SK-N-SH (cell line): ENCODE measurements around the gene MPZL1. TPM values are rescaled to one million over a fixed set of nuclear protein-coding genes. Genes with fewer than 3 reads are reported as not detected.

ENCODE experiments used
- CTCF ChIA-PET: fragments of 300-600, 350-600 bp; formaldehyde crosslinking; extraction: SDS; loops from one replicate; lab custom pipeline; 2021; lab: Yijun Ruan, JAX
- POLR2A ChIA-PET: fragments of 350-600 bp; sonication (Branson Sonifier 250); formaldehyde crosslinking; extraction: SDS; loops from one replicate; lab custom pipeline; 2020; ENCODE audit warnings: antibody characterized with exemption, inconsistent platforms; lab: Yijun Ruan, JAX
- DNase-seq: peaks from one replicate; pipeline ENCODE4 v3.0.0; 2012
- H2AFZ ChIP-seq: fragments of 200-600 bp; sonication (generic); 2 replicates; pipeline ENCODE4 v1.8.1; 2016; ENCODE audit warnings: antibody characterized with exemption, mild to moderate bottlenecking, low read depth
- H3F3A ChIP-seq: fragments of 200-600 bp; sonication (generic); replicated peaks from 2 replicates; pipeline ENCODE3; 2016; ENCODE audit warnings: antibody characterized with exemption, mild to moderate bottlenecking; ENCODE audit not compliant: insufficient read depth
- H3K27ac ChIP-seq, 2 experiments: fragments of 200-500 bp in 1 of 2; fragments of 200-600 bp in 1 of 2; sonication (Bioruptor generic) in 1 of 2; sonication (generic), shearing (Covaris generic) in 1 of 2; 2 replicates each; pipeline versions ENCODE4 v1.5.1 to v1.6.1; 2014 to 2016; ENCODE audit warnings: low read depth in 2 of 2, inconsistent platforms in 1 of 2, low read length in 1 of 2, mild to moderate bottlenecking in 1 of 2, mixed read lengths in 1 of 2
- H3K27me3 ChIP-seq: fragments of 200-600 bp; sonication (generic), shearing (Covaris generic); 2 replicates; pipeline ENCODE4 v1.6.1; 2016; ENCODE audit warnings: mixed run types; ENCODE audit not compliant: insufficient read depth
- H3K36me3 ChIP-seq, 2 experiments: fragments of 200-500 bp in 1 of 2; fragments of 200-600 bp in 1 of 2; sonication (Bioruptor generic) in 1 of 2; sonication (generic) in 1 of 2; replicated peaks in 1 of 2; 2 replicates each; pipeline versions ENCODE3 to v1.5.1; 2014 to 2016; ENCODE audit warnings: low read length in 1 of 2, mild to moderate bottlenecking in 1 of 2; ENCODE audit not compliant: insufficient read depth in 2 of 2, control insufficient read depth in 1 of 2
- H3K4me1 ChIP-seq, 2 experiments: fragments of 200-500 bp in 1 of 2; fragments of 200-600 bp in 1 of 2; sonication (Bioruptor generic) in 1 of 2; sonication (generic), shearing (Covaris generic) in 1 of 2; 2 replicates each; pipeline versions ENCODE4 v1.5.1 to v1.6.1; 2014 to 2016; ENCODE audit warnings: low read depth in 1 of 2, low read length in 1 of 2, mixed run types in 1 of 2; ENCODE audit not compliant: insufficient read depth in 2 of 2, control insufficient read depth in 1 of 2
- H3K4me2 ChIP-seq: fragments of 200-600 bp; sonication (generic), shearing (Covaris generic); 2 replicates; pipeline ENCODE4 v1.6.1; 2017; ENCODE audit warnings: mixed run types
- H3K4me3 ChIP-seq, 2 experiments: fragments of 200-500 bp in 1 of 2; fragments of 200-600 bp in 1 of 2; sonication (Bioruptor generic) in 1 of 2; sonication (generic), shearing (Covaris generic) in 1 of 2; 2 replicates each; pipeline versions ENCODE4 v1.5.1 to v1.8.1; 2014 to 2016; ENCODE audit warnings: low read depth in 2 of 2, inconsistent platforms in 1 of 2, low read length in 1 of 2, mild to moderate bottlenecking in 1 of 2, mixed read lengths in 1 of 2, moderate library complexity in 1 of 2
- H3K79me2 ChIP-seq: fragments of 200-600 bp; sonication (generic); 2 replicates; pipeline ENCODE4 v1.8.1; 2017; ENCODE audit warnings: mild to moderate bottlenecking; ENCODE audit not compliant: insufficient read depth
- H3K9ac ChIP-seq: fragments of 200-600 bp; sonication (generic); 2 replicates; pipeline ENCODE4 v1.6.1; 2017; ENCODE audit warnings: mixed run types
- H3K9me2 ChIP-seq: fragments of 200-600 bp; sonication (generic); 2 replicates; pipeline ENCODE4 v1.6.1; 2017; ENCODE audit warnings: mixed run types
- H3K9me3 ChIP-seq: fragments of 200-600 bp; sonication (generic); 2 replicates; pipeline ENCODE4 v1.6.1; 2017; ENCODE audit warnings: mixed run types, mild to moderate bottlenecking, moderate library complexity
- H4K20me1 ChIP-seq: fragments of 200-600 bp; sonication (generic); 2 replicates; pipeline ENCODE4 v1.6.1; 2017; ENCODE audit warnings: mild to moderate bottlenecking, mixed run types; ENCODE audit not compliant: insufficient read depth
- CHD2 ChIP-seq: fragments of 150-350 bp; IDR thresholded peaks from 2 replicates; pipeline ENCODE4 v1.6.1; 2018; ENCODE audit warnings: low read length; ENCODE audit not compliant: partially characterized antibody
- EZH2phosphoT487 ChIP-seq: fragments of 200-600 bp; sonication (generic); IDR thresholded peaks from 2 replicates; pipeline ENCODE4 v1.6.1; 2017; ENCODE audit warnings: low read depth, mixed run types, mild to moderate bottlenecking, antibody characterized with exemption, moderate library complexity, borderline replicate concordance
- FOSL2 ChIP-seq: IDR thresholded peaks from 2 replicates; pipeline ENCODE4 v1.4.0; 2012; ENCODE audit warnings: low read depth, mild to moderate bottlenecking, moderate library complexity, borderline replicate concordance
- FOXJ3 ChIP-seq: sonication (generic); formaldehyde crosslinking; IDR thresholded peaks from 2 replicates; pipeline ENCODE4 v1.5.1; 2020; ENCODE audit warnings: mild to moderate bottlenecking, missing genetic modification reagents
- MEF2A ChIP-seq: IDR thresholded peaks from 2 replicates; pipeline ENCODE4 v1.4.0; 2012; ENCODE audit warnings: low read depth, borderline replicate concordance
- NFIC ChIP-seq: IDR thresholded peaks from 2 replicates; pipeline ENCODE4 v1.4.0; 2012; ENCODE audit warnings: borderline replicate concordance
- NRF1 ChIP-seq: IDR thresholded peaks from 2 replicates; pipeline ENCODE4 v1.6.1; 2012; ENCODE audit warnings: low read depth, mild to moderate bottlenecking, low read length
- POLR2AphosphoS5 ChIP-seq: IDR thresholded peaks from 2 replicates; pipeline ENCODE4 v1.6.1; 2012; ENCODE audit warnings: low read depth, low read length
- RCOR1 ChIP-seq: fragments of 150-350 bp; IDR thresholded peaks from 2 replicates; pipeline ENCODE4 v1.6.1; 2017; ENCODE audit warnings: antibody characterized with exemption, low read length
- RFX5 ChIP-seq: IDR thresholded peaks from 2 replicates; pipeline ENCODE4 v1.6.1; 2012; ENCODE audit warnings: mild to moderate bottlenecking, improper control_type of control experiment, low read length
- SIN3A ChIP-seq: IDR thresholded peaks from 2 replicates; pipeline ENCODE4 v1.6.1; 2012; ENCODE audit warnings: low read depth, mild to moderate bottlenecking, low read length, moderate library complexity, borderline replicate concordance
- SMC3 ChIP-seq: IDR thresholded peaks from 2 replicates; pipeline ENCODE4 v1.6.1; 2012; ENCODE audit warnings: low read depth, low read length, improper control_type of control experiment
- TCF12 ChIP-seq: IDR thresholded peaks from 2 replicates; pipeline ENCODE4 v1.4.0; 2012
- TEAD4 ChIP-seq: IDR thresholded peaks from 2 replicates; pipeline ENCODE4 v1.4.0; 2012; ENCODE audit warnings: mild to moderate bottlenecking, borderline replicate concordance; ENCODE audit not compliant: insufficient read depth
- YY1 ChIP-seq: IDR thresholded peaks from 2 replicates; pipeline ENCODE4 v1.4.0; 2012; ENCODE audit warnings: low read depth, mild to moderate bottlenecking
- WGBS: methylation state at CpG from one replicate; pipeline ENCODE4 v1.1.6; 2017; ENCODE audit warnings: low lambda C conversion rate; 5-methylcytosine and 5-hydroxymethylcytosine counted together
- polyA plus RNA-seq, 3 experiments: library from polyadenylated mRNA; depleted of rRNA; stranded (reverse); fragments of >200 nt; gene quantifications; 2 replicates each; pipeline ENCODE4 v1.2.3, GENCODE V29; 2012
- TF ChIP-seq, protein P1 (sequence below): IDR thresholded peaks from 2 replicates; pipeline ENCODE4 v1.4.0; 2012; ENCODE audit warnings: low read depth, borderline replicate concordance
- TF ChIP-seq, protein P2 (sequence below): fragments of 150-350 bp; IDR thresholded peaks from 2 replicates; pipeline ENCODE4 v1.6.1; 2016; ENCODE audit warnings: mild to moderate bottlenecking, low read depth, low read length
- TF ChIP-seq, protein P3 (sequence below): IDR thresholded peaks from 2 replicates; pipeline ENCODE4 v1.4.0; 2012; ENCODE audit warnings: low read depth, borderline replicate concordance

MPZL1 gene
- polyA plus RNA-seq, 1 of the 3 experiments (the other 2 are of a cell fraction): 27.3 TPM

DNA sequence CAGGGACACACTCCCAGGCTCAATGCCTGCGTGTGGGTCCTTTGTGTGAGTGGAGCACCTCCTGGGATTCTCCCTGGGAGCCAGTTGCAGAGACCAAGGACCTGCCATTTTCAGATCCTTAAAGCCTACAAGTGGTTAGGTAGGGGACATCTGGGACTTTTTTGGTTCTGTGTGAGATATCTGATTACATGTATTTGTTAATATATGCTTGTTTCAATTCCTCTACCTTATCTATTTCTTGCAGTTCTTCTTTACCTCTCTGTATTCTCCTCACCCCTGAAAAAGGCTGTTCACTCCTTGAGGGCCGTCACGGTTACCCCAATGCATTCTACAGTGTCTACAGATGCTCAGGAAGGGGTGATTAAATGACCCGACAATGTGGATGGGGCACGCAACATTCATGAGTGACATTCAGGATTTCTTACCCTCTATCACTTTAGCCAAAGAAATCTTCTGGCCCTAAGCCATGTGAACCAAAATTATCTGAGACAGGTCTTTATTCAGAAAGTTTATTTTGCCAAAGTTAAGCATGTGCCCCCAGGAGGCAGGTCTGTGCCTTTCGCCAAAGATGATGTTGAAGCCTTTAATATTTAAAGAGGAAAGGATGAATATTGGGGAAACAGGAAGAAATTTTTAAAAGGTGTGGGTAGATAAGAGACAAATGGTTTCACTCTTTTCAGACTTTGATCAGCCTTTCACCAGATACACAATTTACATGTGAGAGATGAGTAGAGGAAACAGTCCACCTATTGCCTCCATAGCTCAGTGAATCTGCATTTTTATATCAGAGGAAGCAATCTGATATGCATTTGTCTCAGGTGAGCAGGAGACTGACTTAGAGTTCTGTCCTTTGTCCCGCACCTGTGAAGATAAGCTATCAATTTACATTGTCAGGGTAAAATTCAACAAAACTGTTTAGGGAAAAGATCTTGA lies 44.6 kb upstream of the MPZL1 start:
- no peak for DNase-seq
- Histone ChIP-seq H3K79me2 (no peaks in the 10 kb centered on the region), H3K9me3 (no peaks in the 10 kb centered on the region), H3K4me2 (no peak overlapping the region), H2AFZ (no peak overlapping the region), H3K27ac (no peak overlapping the region), H3K9ac (no peak overlapping the region), H3K9me2 (no peaks in the 10 kb centered on the region), H3K36me3 (no peaks in the 10 kb centered on the region), H3F3A (no peaks in the 10 kb centered on the region), H3K4me1 (peaks cover 0 to 13% of the 10 kb centered on the region in 2 experiments; a peak in 1 of 4 replicates), H4K20me1 (no peaks in the 10 kb centered on the region), H3K27me3 (no peaks in the 10 kb centered on the region; the same call in 1 of the 2 replicates), H3K4me3 (no peak overlapping the region)
- ChIA-PET CTCF (interaction anchor here (1.0 to 2.7 kb wide), 4 partner anchors 10 to 85 kb away, joined by 3 to 12 read pairs (median 8); no protein-coding TSS in a partner anchor), POLR2A (no interaction called here)
- no peak for TF ChIP-seq RFX5
- no peak for TF ChIP-seq YY1
- TF ChIP-seq POLR2AphosphoS5: no peak
- no peak for TF ChIP-seq FOSL2
- TF ChIP-seq, protein P1, sequence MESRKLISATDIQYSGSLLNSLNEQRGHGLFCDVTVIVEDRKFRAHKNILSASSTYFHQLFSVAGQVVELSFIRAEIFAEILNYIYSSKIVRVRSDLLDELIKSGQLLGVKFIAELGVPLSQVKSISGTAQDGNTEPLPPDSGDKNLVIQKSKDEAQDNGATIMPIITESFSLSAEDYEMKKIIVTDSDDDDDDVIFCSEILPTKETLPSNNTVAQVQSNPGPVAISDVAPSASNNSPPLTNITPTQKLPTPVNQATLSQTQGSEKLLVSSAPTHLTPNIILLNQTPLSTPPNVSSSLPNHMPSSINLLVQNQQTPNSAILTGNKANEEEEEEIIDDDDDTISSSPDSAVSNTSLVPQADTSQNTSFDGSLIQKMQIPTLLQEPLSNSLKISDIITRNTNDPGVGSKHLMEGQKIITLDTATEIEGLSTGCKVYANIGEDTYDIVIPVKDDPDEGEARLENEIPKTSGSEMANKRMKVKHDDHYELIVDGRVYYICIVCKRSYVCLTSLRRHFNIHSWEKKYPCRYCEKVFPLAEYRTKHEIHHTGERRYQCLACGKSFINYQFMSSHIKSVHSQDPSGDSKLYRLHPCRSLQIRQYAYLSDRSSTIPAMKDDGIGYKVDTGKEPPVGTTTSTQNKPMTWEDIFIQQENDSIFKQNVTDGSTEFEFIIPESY: no peak
- no peak for TF ChIP-seq TCF12
- TF ChIP-seq RCOR1: no peak
- TF ChIP-seq NFIC: no peak
- TF ChIP-seq TEAD4: no peak
- TF ChIP-seq EZH2phosphoT487: no peak
- no peak for TF ChIP-seq NRF1
- TF ChIP-seq FOXJ3 (CRISPR knock-in tag): no peak
- TF ChIP-seq, protein P2, sequence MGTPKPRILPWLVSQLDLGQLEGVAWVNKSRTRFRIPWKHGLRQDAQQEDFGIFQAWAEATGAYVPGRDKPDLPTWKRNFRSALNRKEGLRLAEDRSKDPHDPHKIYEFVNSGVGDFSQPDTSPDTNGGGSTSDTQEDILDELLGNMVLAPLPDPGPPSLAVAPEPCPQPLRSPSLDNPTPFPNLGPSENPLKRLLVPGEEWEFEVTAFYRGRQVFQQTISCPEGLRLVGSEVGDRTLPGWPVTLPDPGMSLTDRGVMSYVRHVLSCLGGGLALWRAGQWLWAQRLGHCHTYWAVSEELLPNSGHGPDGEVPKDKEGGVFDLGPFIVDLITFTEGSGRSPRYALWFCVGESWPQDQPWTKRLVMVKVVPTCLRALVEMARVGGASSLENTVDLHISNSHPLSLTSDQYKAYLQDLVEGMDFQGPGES: no peak
- WGBS: 85% methylated on average over 7 of the region's 7 CpGs

DNA sequence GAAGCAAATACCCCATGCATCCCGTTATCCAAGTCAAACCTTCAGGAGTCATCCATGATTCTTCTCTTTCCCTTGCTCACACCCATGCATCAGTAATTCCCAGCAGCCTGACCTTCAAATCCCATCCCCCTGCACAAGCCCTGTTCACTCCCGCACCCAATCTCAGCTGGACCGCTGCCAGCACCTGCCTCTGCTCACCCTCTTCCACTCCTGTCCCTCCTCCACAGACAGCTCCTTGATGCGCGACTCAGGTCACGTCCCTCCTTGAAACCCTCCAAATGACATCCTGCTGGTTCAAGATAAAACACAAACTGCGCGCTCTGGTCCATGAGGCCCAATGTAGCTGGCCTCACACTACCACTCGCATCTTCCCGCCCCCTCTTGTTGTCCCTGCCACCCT lies 43.4 kb upstream of the MPZL1 start:
- ChIA-PET POLR2A (no interaction called here), CTCF (interaction anchor here (1.0 to 2.7 kb wide), 3 partner anchors 9 to 84 kb away, joined by 3 to 9 read pairs (median 8); no protein-coding TSS in a partner anchor)
- H3K4me2 ChIP-seq: no peak overlapping the region
- no peaks in the 10 kb centered on the region; the same call in 1 of the 2 replicates for H3K27me3 ChIP-seq
- H3K9ac ChIP-seq: no peak overlapping the region
- no peaks in the 10 kb centered on the region for H3K36me3 ChIP-seq
- H4K20me1 ChIP-seq: no peaks in the 10 kb centered on the region
- no peaks in the 10 kb centered on the region for H3K9me2 ChIP-seq
- DNase-seq: no peak
- no peaks in the 10 kb centered on the region for H3K9me3 ChIP-seq
- no peaks in the 10 kb centered on the region for H3F3A ChIP-seq
- no peaks in the 10 kb centered on the region for H3K79me2 ChIP-seq
- H3K4me3 ChIP-seq: no peak overlapping the region
- H3K4me1 ChIP-seq: peaks cover 0 to 20% of the 10 kb centered on the region in 2 experiments; a peak in 1 of 4 replicates
- H3K27ac ChIP-seq: no peak overlapping the region
- H2AFZ ChIP-seq: no peak overlapping the region
- WGBS: 93% methylated on average over 10 of the region's 10 CpGs
- TF ChIP-seq, protein P2: no peak
- TF ChIP-seq SMC3: no peak
- no peak for TF ChIP-seq SIN3A
- TF ChIP-seq, protein P3, sequence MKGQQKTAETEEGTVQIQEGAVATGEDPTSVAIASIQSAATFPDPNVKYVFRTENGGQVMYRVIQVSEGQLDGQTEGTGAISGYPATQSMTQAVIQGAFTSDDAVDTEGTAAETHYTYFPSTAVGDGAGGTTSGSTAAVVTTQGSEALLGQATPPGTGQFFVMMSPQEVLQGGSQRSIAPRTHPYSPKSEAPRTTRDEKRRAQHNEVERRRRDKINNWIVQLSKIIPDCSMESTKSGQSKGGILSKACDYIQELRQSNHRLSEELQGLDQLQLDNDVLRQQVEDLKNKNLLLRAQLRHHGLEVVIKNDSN: no peak
- no peak for TF ChIP-seq RFX5
- TF ChIP-seq NFIC: no peak
- no peak for TF ChIP-seq TCF12
- no peak for TF ChIP-seq CHD2
- TF ChIP-seq FOXJ3 (CRISPR knock-in tag): no peak
- TF ChIP-seq MEF2A: no peak
